ENCODE data around the gene AACS.
"Not testable (repeated sequence)": the region's sequence is repeated elsewhere in the genome, so short reads cannot be mapped to it uniquely, and the experiment has no call there.

The AACS gene

GRCh38 chr12:125093681-125094330 lies 28.6 kb downstream of the AACS start:
- no peak overlapping the region for H3K4me3 Mint-ChIP-seq
- H3K27ac Mint-ChIP-seq: no peak overlapping the region
- no peaks in the 10 kb centered on the region for H3K9me3 Mint-ChIP-seq
- H3K36me3 Mint-ChIP-seq: peaks cover 12% of the 10 kb centered on the region
- peaks cover 9% of the 10 kb centered on the region for H3K4me1 Mint-ChIP-seq
- H3K27me3 Mint-ChIP-seq: no peaks in the 10 kb centered on the region

- Mint-ChIP-seq H3K27me3 (no peaks in the 10 kb centered on the region), H3K4me3 (no peak overlapping the region), H3K27ac (no peak overlapping the region), H3K36me3 (peaks cover 13% of the 10 kb centered on the region), H3K4me1 (peaks cover 15% of the 10 kb centered on the region), H3K9me3 (no peaks in the 10 kb centered on the region)
Observed at GRCh38 chr12:125096894-125097293, 31.7 kb downstream of the AACS start.

GRCh38 chr12:125097427-125097826 lies 32.2 kb downstream of the AACS start:
- peaks cover 13% of the 10 kb centered on the region for H3K36me3 Mint-ChIP-seq
- H3K27me3 Mint-ChIP-seq: no peaks in the 10 kb centered on the region
- no peaks in the 10 kb centered on the region for H3K9me3 Mint-ChIP-seq
- H3K4me3 Mint-ChIP-seq: no peak overlapping the region
- H3K27ac Mint-ChIP-seq: no peak overlapping the region
- H3K4me1 Mint-ChIP-seq: peaks cover 15% of the 10 kb centered on the region

GRCh38 chr12:125098676-125099408 lies 33.6 kb downstream of the AACS start:
- Mint-ChIP-seq H3K36me3 (peaks cover 16% of the 10 kb centered on the region), H3K9me3 (no peaks in the 10 kb centered on the region), H3K4me3 (no peak overlapping the region), H3K27me3 (no peaks in the 10 kb centered on the region), H3K4me1 (peaks cover 15% of the 10 kb centered on the region), H3K27ac (no peak overlapping the region)

- no peaks in the 10 kb centered on the region for H3K27me3 Mint-ChIP-seq
- H3K9me3 Mint-ChIP-seq: no peaks in the 10 kb centered on the region
- peaks cover 15% of the 10 kb centered on the region for H3K4me1 Mint-ChIP-seq
- H3K36me3 Mint-ChIP-seq: peaks cover 18% of the 10 kb centered on the region
- no peak overlapping the region for H3K4me3 Mint-ChIP-seq
- H3K27ac Mint-ChIP-seq: no peak overlapping the region
Observed at GRCh38 chr12:125099409-125099782, 34.2 kb downstream of the AACS start.

- no peak overlapping the region for H3K4me3 Mint-ChIP-seq
- no peak overlapping the region for H3K27ac Mint-ChIP-seq
- no peaks in the 10 kb centered on the region for H3K27me3 Mint-ChIP-seq
- peaks cover 15% of the 10 kb centered on the region for H3K4me1 Mint-ChIP-seq
- no peaks in the 10 kb centered on the region for H3K9me3 Mint-ChIP-seq
- peaks cover 14% of the 10 kb centered on the region for H3K36me3 Mint-ChIP-seq
Observed at GRCh38 chr12:125100551-125101434, 35.6 kb downstream of the AACS start.

- Mint-ChIP-seq H3K27me3 (no peaks in the 10 kb centered on the region), H3K27ac (no peak overlapping the region), H3K9me3 (no peaks in the 10 kb centered on the region), H3K36me3 (peaks cover 16% of the 10 kb centered on the region), H3K4me1 (no peaks in the 10 kb centered on the region), H3K4me3 (no peak overlapping the region)
Observed at GRCh38 chr12:125104982-125105381, 39.7 kb downstream of the AACS start.

- no peak overlapping the region for H3K27ac Mint-ChIP-seq
- no peaks in the 10 kb centered on the region for H3K27me3 Mint-ChIP-seq
- H3K9me3 Mint-ChIP-seq: no peaks in the 10 kb centered on the region
- H3K4me1 Mint-ChIP-seq: no peaks in the 10 kb centered on the region
- H3K36me3 Mint-ChIP-seq: peaks cover 19% of the 10 kb centered on the region
- no peak overlapping the region for H3K4me3 Mint-ChIP-seq
Observed at GRCh38 chr12:125105600-125105999, 40.4 kb downstream of the AACS start.

- Mint-ChIP-seq H3K4me3 (no peak overlapping the region), H3K27ac (no peak overlapping the region), H3K36me3 (peaks cover 19% of the 10 kb centered on the region), H3K9me3 (no peaks in the 10 kb centered on the region), H3K27me3 (no peaks in the 10 kb centered on the region), H3K4me1 (no peaks in the 10 kb centered on the region)
Observed at GRCh38 chr12:125110641-125111360, 45.6 kb downstream of the AACS start.

GRCh38 chr12:125111403-125111802 lies 46.2 kb downstream of the AACS start:
- Mint-ChIP-seq H3K4me3 (no peak overlapping the region), H3K36me3 (peaks cover 19% of the 10 kb centered on the region), H3K9me3 (no peaks in the 10 kb centered on the region), H3K27me3 (no peaks in the 10 kb centered on the region), H3K27ac (no peak overlapping the region), H3K4me1 (no peaks in the 10 kb centered on the region)

- H3K27me3 Mint-ChIP-seq, H3K27ac Mint-ChIP-seq: not testable (repeated sequence)
- H3K36me3 Mint-ChIP-seq: peaks cover 15% of the 10 kb centered on the region
Observed at GRCh38 chr12:125112614-125113013, 47.4 kb downstream of the AACS start.

GRCh38 chr12:125113263-125113662 lies 48.0 kb downstream of the AACS start:
- Mint-ChIP-seq H3K9me3 (no peaks in the 10 kb centered on the region), H3K4me3 (no peak overlapping the region), H3K4me1 (no peaks in the 10 kb centered on the region), H3K27me3 (no peaks in the 10 kb centered on the region), H3K36me3 (peaks cover 15% of the 10 kb centered on the region), H3K27ac (no peak overlapping the region)

More at GRCh38 chr12:125112614-125113013, 47.4 kb downstream of the AACS start:
- not testable (repeated sequence) for H3K4me1 Mint-ChIP-seq, H3K4me3 Mint-ChIP-seq, H3K9me3 Mint-ChIP-seq

GRCh38 chr12:125113789-125114188 lies 48.6 kb downstream of the AACS start:
- Mint-ChIP-seq H3K4me1 (no peaks in the 10 kb centered on the region), H3K27ac (no peak overlapping the region), H3K9me3 (no peaks in the 10 kb centered on the region), H3K4me3 (no peak overlapping the region), H3K36me3 (peaks cover 15% of the 10 kb centered on the region), H3K27me3 (no peaks in the 10 kb centered on the region)

GRCh38 chr12:125114365-125115141 lies 49.3 kb downstream of the AACS start:
- H3K27me3 Mint-ChIP-seq: no peaks in the 10 kb centered on the region
- no peaks in the 10 kb centered on the region for H3K9me3 Mint-ChIP-seq
- no peaks in the 10 kb centered on the region for H3K4me1 Mint-ChIP-seq
- H3K36me3 Mint-ChIP-seq: peaks cover 16% of the 10 kb centered on the region
- no peak overlapping the region for H3K27ac Mint-ChIP-seq
- no peak overlapping the region for H3K4me3 Mint-ChIP-seq

GRCh38 chr12:125120566-125120965 lies 55.3 kb downstream of the AACS start:
- H3K4me1 Mint-ChIP-seq: no peaks in the 10 kb centered on the region
- no peak overlapping the region for H3K27ac Mint-ChIP-seq
- no peaks in the 10 kb centered on the region for H3K27me3 Mint-ChIP-seq
- no peaks in the 10 kb centered on the region for H3K9me3 Mint-ChIP-seq
- no peak overlapping the region for H3K4me3 Mint-ChIP-seq
- peaks cover 3% of the 10 kb centered on the region for H3K36me3 Mint-ChIP-seq
